ENCODE data around the gene FAM133A. TPM values are rescaled to one million over a fixed set of nuclear protein-coding genes. Genes with fewer than 3 reads are reported as not detected.

Gene FAM133A
- not detected for total RNA-seq

DNA sequence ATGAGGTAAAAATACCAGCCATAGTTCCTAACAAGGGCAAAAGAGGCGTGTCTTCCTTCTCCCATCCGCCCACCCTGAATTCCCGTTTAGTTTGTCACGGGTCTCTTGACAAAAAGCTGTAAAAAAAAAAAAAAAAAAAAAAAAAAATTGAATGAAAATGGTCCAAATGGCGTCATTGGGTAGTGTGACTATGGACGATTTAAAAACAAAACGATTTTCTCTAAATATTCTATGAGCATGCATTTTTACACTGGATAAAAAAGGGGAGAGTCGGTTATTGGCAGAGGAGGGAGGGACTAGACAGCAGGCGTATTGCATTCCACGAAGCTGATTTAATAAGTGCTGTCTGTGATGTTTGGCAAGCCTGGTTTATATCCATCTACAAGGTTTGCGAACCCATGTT, at the start of gene FAM133A:
FAM133A (plus strand) TSS at position 338 of the 403 bp plus-strand sequence. CDS start 35,214 bp downstream, outside the sequence.
- CTCF ChIA-PET, result no interaction called here
- no peaks in the 10 kb centered on the region for H3K9me3 Mint-ChIP-seq
- no peaks in the 10 kb centered on the region for H3K27me3 Mint-ChIP-seq (ENCODE audit: low read depth)
- peaks cover 13% of the 10 kb centered on the region for H3K4me1 Mint-ChIP-seq (ENCODE audit: low read depth)
- H3K36me3 Mint-ChIP-seq (ENCODE audit: low read depth), result no peaks in the 10 kb centered on the region
- H3K4me3 Mint-ChIP-seq, result peak within 1 kb of the TSS; percentile 91
- H3K27ac Mint-ChIP-seq, result peak within 1 kb of the TSS; percentile 92
- DNase-seq, result peak; percentile 3
- intact Hi-C loops (cut with micrococcal nuclease), result no loop called here

DNA sequence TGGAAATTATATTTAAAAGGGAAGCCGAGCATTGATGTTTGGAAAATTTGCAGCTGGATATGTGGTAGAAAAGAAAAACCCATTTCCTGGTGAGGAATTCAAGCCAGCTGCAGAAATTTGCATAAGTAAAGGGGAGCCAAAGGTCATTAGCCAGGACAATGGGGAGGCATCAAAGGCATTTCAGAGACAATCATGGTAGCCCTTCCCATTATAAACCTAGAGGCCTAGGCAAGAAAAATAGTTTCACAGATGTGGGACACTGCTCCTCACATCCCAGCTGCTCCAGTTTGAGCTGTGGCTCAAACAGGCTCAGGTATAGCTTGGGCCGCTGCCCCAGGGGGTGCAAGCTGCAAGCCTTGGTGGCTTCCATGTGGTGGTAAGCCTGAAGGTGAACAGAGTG, 36.4 kb upstream of the FAM133A start:
- Mint-ChIP-seq H3K36me3 (ENCODE audit: low read depth) (no peaks in the 10 kb centered on the region), H3K4me1 (ENCODE audit: low read depth) (no peaks in the 10 kb centered on the region), H3K27ac (no peak overlapping the region), H3K9me3 (no peaks in the 10 kb centered on the region), H3K4me3 (no peak overlapping the region), H3K27me3 (ENCODE audit: low read depth) (no peaks in the 10 kb centered on the region)
- CTCF ChIA-PET, result no interaction called here
- intact Hi-C loops (cut with micrococcal nuclease), result no loop called here
- DNase-seq, result no peak

GRCh38 chrX:93649381-93649780, 24.6 kb upstream of the FAM133A start:
- Mint-ChIP-seq H3K4me1 (ENCODE audit: low read depth) (no peaks in the 10 kb centered on the region), H3K4me3 (no peak overlapping the region), H3K36me3 (ENCODE audit: low read depth) (no peaks in the 10 kb centered on the region), H3K9me3 (no peaks in the 10 kb centered on the region), H3K27me3 (ENCODE audit: low read depth) (no peaks in the 10 kb centered on the region), H3K27ac (no peak overlapping the region)
- intact Hi-C loops (cut with micrococcal nuclease), result no loop called here
- CTCF ChIA-PET, result no interaction called here
- no peak for DNase-seq

DNA sequence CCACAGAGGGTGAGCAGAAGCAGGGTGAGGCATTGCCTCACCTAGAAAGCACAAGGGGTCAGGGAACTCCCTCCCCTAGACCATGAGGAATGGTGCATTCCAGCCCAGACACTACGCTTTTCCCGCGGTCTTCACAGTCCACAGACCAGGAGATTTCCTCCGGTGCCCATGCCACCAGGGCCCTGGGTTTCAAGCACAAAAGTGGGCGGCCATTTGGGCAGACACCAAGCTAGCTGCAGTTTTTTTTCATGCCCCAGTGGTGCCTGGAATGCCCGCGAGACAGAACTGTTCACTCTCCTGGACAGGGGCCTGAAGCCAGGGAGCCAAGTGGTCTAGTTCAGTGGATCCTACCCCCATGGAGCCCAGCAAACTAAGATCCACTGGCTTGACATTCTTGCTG, 13.4 kb upstream of the FAM133A start:
- H3K27ac Mint-ChIP-seq, result no peak overlapping the region
- no peak overlapping the region for H3K4me3 Mint-ChIP-seq
- no peaks in the 10 kb centered on the region for H3K27me3 Mint-ChIP-seq (ENCODE audit: low read depth)
- no peak for DNase-seq
- no peaks in the 10 kb centered on the region for H3K36me3 Mint-ChIP-seq (ENCODE audit: low read depth)
- H3K9me3 Mint-ChIP-seq, result no peaks in the 10 kb centered on the region
- CTCF ChIA-PET, result no interaction called here
- intact Hi-C loops (cut with micrococcal nuclease), result no loop called here
- no peaks in the 10 kb centered on the region for H3K4me1 Mint-ChIP-seq (ENCODE audit: low read depth)

DNA sequence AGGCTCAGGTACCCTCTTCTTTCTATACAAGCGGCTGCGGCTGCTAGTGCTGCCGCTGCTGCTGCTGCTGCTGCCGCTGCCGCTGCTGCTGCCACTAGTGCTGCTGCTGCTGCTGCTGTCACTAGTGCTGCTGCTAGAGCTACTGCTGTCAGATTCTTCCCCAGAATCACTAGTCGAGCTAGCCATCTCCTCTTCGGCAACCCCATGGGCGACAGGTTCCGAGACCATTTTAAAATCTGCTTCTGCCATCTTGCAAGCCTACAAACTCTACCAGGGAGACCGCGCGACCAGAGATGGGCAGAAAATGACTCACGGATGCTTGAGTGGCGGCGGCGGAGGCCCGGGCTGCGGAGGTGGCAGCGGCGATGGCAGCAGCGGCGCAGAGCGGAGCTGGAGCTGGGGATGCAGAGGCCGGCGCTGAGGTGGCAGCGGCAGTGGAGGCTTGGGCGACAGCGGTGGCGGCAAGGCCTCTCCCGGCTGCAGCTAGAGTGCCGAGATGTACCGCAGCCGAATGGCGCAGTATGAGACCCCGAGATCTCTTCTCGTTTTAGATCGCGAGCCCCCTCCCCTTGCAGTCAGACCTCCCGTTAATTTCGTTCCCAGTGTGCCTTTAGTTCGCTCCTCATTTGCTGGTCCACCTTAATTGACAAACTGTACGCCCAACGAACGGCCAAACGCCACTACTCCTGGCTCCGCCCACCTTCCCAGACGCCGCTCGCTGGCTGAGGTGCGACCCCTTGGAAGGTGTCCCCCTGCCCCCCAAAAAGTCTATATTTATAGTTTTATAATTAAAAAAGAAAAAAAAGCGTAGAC, 744 bp upstream of the FAM133A start, which contains the start of gene NAP1L3:
NAP1L3 (minus strand) TSS at position 523 of the 813 bp plus-strand sequence; CDS start at position 249, 274 bp downstream.
- Mint-ChIP-seq H3K9me3 (no peaks in the 10 kb centered on the region), H3K27ac (peak within 1 kb of the TSS; percentile 92), H3K4me3 (peak within 1 kb of the TSS; percentile 91), H3K4me1 (ENCODE audit: low read depth) (peaks cover 13% of the 10 kb centered on the region), H3K27me3 (ENCODE audit: low read depth) (no peaks in the 10 kb centered on the region), H3K36me3 (ENCODE audit: low read depth) (no peaks in the 10 kb centered on the region)
- DNase-seq, result peak; percentile 71
- intact Hi-C loops (cut with micrococcal nuclease), result no loop called here
- CTCF ChIA-PET, result no interaction called here

GRCh38 chrX:93695981-93696380, 22.0 kb downstream of the FAM133A start:
- no peaks in the 10 kb centered on the region for H3K9me3 Mint-ChIP-seq
- no peaks in the 10 kb centered on the region for H3K4me1 Mint-ChIP-seq (ENCODE audit: low read depth)
- no peaks in the 10 kb centered on the region for H3K27me3 Mint-ChIP-seq (ENCODE audit: low read depth)
- intact Hi-C loops (cut with micrococcal nuclease), result no loop called here
- H3K36me3 Mint-ChIP-seq (ENCODE audit: low read depth), result no peaks in the 10 kb centered on the region
- CTCF ChIA-PET, result no interaction called here
- H3K27ac Mint-ChIP-seq, result no peak overlapping the region
- H3K4me3 Mint-ChIP-seq, result no peak overlapping the region
- DNase-seq, result no peak

DNA sequence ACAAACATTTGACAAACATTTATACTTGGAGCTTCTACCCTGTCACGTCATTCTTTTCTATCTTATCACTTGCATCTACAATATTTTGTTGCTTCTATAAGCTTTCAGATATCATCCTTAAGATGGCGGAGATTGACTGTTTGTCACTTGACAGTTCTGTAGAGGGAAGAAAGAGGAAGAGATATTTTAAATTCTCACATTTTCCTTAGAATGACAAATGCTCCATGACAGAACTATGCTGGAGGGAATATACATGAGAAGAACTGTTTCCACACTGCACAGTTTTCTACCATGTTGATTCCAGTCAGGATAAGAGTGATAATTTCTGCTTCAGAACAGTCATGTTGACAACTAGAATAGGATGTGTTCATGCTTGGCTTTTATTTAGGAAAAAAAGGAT, 29.7 kb downstream of the FAM133A start:
- H3K4me1 Mint-ChIP-seq (ENCODE audit: low read depth), result no peaks in the 10 kb centered on the region
- H3K4me3 Mint-ChIP-seq, result no peak overlapping the region
- no peaks in the 10 kb centered on the region for H3K27me3 Mint-ChIP-seq (ENCODE audit: low read depth)
- CTCF ChIA-PET, result no interaction called here
- H3K9me3 Mint-ChIP-seq, result no peaks in the 10 kb centered on the region
- intact Hi-C loops (cut with micrococcal nuclease), result no loop called here
- no peaks in the 10 kb centered on the region for H3K36me3 Mint-ChIP-seq (ENCODE audit: low read depth)
- no peak overlapping the region for H3K27ac Mint-ChIP-seq
- DNase-seq, result no peak

- Mint-ChIP-seq H3K27me3 (ENCODE audit: low read depth) (no peaks in the 10 kb centered on the region), H3K9me3 (no peaks in the 10 kb centered on the region), H3K4me3 (no peak overlapping the region), H3K4me1 (ENCODE audit: low read depth) (no peaks in the 10 kb centered on the region), H3K27ac (no peak overlapping the region), H3K36me3 (ENCODE audit: low read depth) (no peaks in the 10 kb centered on the region)
- intact Hi-C loops (cut with micrococcal nuclease), result no loop called here
- CTCF ChIA-PET, result interaction anchor here (0.7 kb wide), 1 partner anchor 198 kb away, joined by 3 read pairs; no protein-coding TSS in a partner anchor
- no peak for DNase-seq
These were observed 37.1 kb downstream of the FAM133A start for GRCh38 chrX:93711076-93711475.

DNA sequence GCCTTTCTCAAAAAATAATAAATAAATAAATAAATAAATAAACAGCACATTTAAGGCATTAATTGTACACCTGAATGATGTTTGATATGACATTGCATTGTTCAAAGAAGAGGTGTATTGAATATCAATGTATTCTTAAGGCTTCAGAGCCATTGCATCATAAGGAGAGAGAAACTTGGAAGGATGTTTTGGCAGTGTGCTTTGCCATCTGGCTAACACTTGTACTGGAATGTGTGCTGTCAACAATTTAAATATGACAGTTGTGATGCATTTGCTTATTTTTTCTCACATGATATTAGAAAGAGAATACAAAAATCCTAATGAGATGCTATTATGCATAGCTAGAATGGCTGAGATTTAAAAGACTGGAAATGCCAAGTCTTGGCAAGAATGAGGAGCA, 67.8 kb downstream of the FAM133A start:
- no peak overlapping the region for H3K4me3 Mint-ChIP-seq
- intact Hi-C loops (cut with micrococcal nuclease), result no loop called here
- H3K36me3 Mint-ChIP-seq (ENCODE audit: low read depth), result no peaks in the 10 kb centered on the region
- DNase-seq, result no peak
- H3K27ac Mint-ChIP-seq, result no peak overlapping the region
- CTCF ChIA-PET, result no interaction called here
- peaks cover 2% of the 10 kb centered on the region for H3K27me3 Mint-ChIP-seq (ENCODE audit: low read depth)
- no peaks in the 10 kb centered on the region for H3K4me1 Mint-ChIP-seq (ENCODE audit: low read depth)
- H3K9me3 Mint-ChIP-seq, result no peaks in the 10 kb centered on the region

- intact Hi-C loops (cut with micrococcal nuclease), result no loop called here
- no peak overlapping the region for H3K4me3 Mint-ChIP-seq
- no peaks in the 10 kb centered on the region for H3K36me3 Mint-ChIP-seq (ENCODE audit: low read depth)
- H3K27ac Mint-ChIP-seq, result no peak overlapping the region
- H3K27me3 Mint-ChIP-seq (ENCODE audit: low read depth), result no peaks in the 10 kb centered on the region
- no peaks in the 10 kb centered on the region for H3K4me1 Mint-ChIP-seq (ENCODE audit: low read depth)
- DNase-seq, result no peak
- no peaks in the 10 kb centered on the region for H3K9me3 Mint-ChIP-seq
- CTCF ChIA-PET, result no interaction called here
These were observed 86.2 kb downstream of the FAM133A start for GRCh38 chrX:93760163-93760562.

Other genes starting within 250 kb of the FAM133A start
- gene NAP1L3, start 628 bp upstream of the FAM133A start, total RNA-seq, result 1 to 10 TPM; 4.8 to 5.4 TPM

Measured in activated naive CD4-positive, alpha-beta T cell treated with anti-CD3 and anti-CD28 coated beads for 36 hours (primary cell).